Upper lobe of left lung (tissue), 4 donors: ENCODE results near the gene VEGFC.

Experiments
- CTCF ChIP-seq, 6 experiments: fragments of 450-650 bp in 4 of 6; fragments of 200-600 bp in 2 of 6; sonication (generic) in 2 of 6; IDR thresholded peaks; one replicate each; pipeline ENCODE4 v1.5.1; 2016 to 2019; ENCODE audit warnings: antibody characterized with exemption in 6 of 6
- EP300 ChIP-seq, 4 donors: sonication (generic); formaldehyde crosslinking; IDR thresholded peaks; one replicate each; pipeline ENCODE4 v1.5.1; 2017; ENCODE audit warnings: antibody characterized with exemption in 4 of 4, control low read depth in 2 of 4
- POLR2A ChIP-seq, 4 donors: fragments of 450-650 bp; IDR thresholded peaks; one replicate each; pipeline ENCODE4 v1.5.1; 2016 to 2017; ENCODE audit warnings: antibody characterized with exemption in 4 of 4, mild to moderate bottlenecking in 2 of 4
- POLR2AphosphoS5 ChIP-seq, 2 donors: sonication (generic); formaldehyde crosslinking; IDR thresholded peaks; one replicate each; pipeline ENCODE4 v1.5.1; 2017; ENCODE audit warnings: antibody characterized with exemption in 2 of 2

GRCh38 chr4:176635372-176636261, 157.1 kb downstream of the VEGFC start:
- TF ChIP-seq POLR2A (IDR thresholded peaks at IDR 0.05) = no peak
- TF ChIP-seq CTCF (IDR thresholded peaks at IDR 0.05) = no peak
- no peak for TF ChIP-seq POLR2AphosphoS5 (IDR thresholded peaks at IDR 0.05)
- TF ChIP-seq EP300 (IDR thresholded peaks at IDR 0.05) = no peak
